Endometrial microvascular endothelial cells (primary cell): Measurements from ENCODE around the gene MARCHF2. TPM values are rescaled to one million over a fixed set of nuclear protein-coding genes. Genes with fewer than 3 reads are reported as not detected.
"Not testable (repeated sequence)": the region's sequence is repeated elsewhere in the genome, so short reads cannot be mapped to it uniquely, and the experiment has no call there.

Experiments used
- in situ Hi-C: cut with HindIII; loops from 2 replicates; pipeline ENCODE4 v1.10.0; 2017; ENCODE audit warnings: low sequenced_read_pairs, low pct_unique_long_range_greater_than_20kb; ENCODE audit errors: inconsistent ontology term
- total RNA-seq: library from RNA; depleted of rRNA; stranded (reverse); fragments of >200 nt; gene quantifications from one replicate; pipeline ENCODE4 v1.2.3, GENCODE V29; 2015; ENCODE audit errors: inconsistent ontology term

The MARCHF2 gene
- total RNA-seq, 1 donor from 2014 or later, result 150 TPM

GRCh38 chr19:8386419-8386818 lies 26.7 kb upstream of the MARCHF2 start:
- in situ Hi-C loops, result not testable (repeated sequence)

- in situ Hi-C loops, result no loop called here
Observed at GRCh38 chr19:8386990-8387389, 26.1 kb upstream of the MARCHF2 start.

- in situ Hi-C loops, result no loop called here
Observed at GRCh38 chr19:8387688-8388611, 25.2 kb upstream of the MARCHF2 start.

GRCh38 chr19:8388612-8388958 lies 24.5 kb upstream of the MARCHF2 start:
- in situ Hi-C loops, result no loop called here

GRCh38 chr19:8389891-8390616 lies 23.1 kb upstream of the MARCHF2 start, which contains the start of gene RAB11B:
Gene RAB11B (plus strand): TSS chr19:8390360. CDS start chr19:8390417, 57 bp downstream.
- in situ Hi-C loops, result no loop called here

GRCh38 chr19:8390617-8390981 lies 22.5 kb upstream of the MARCHF2 start:
- in situ Hi-C loops, result no loop called here

GRCh38 chr19:8391198-8392016 lies 21.7 kb upstream of the MARCHF2 start:
- in situ Hi-C loops, result no loop called here

- in situ Hi-C loops, result no loop called here
Observed at GRCh38 chr19:8392017-8392591, 21.0 kb upstream of the MARCHF2 start.

- in situ Hi-C loops, result no loop called here
Observed at GRCh38 chr19:8393192-8393870, 19.8 kb upstream of the MARCHF2 start.

GRCh38 chr19:8393871-8394250 lies 19.2 kb upstream of the MARCHF2 start:
- in situ Hi-C loops, result no loop called here

- in situ Hi-C loops, result no loop called here
Observed at GRCh38 chr19:8395621-8396082, 17.5 kb upstream of the MARCHF2 start.

- in situ Hi-C loops, result no loop called here
Observed at GRCh38 chr19:8396185-8396562, 16.9 kb upstream of the MARCHF2 start.

GRCh38 chr19:8396563-8397203 lies 16.4 kb upstream of the MARCHF2 start:
- in situ Hi-C loops, result no loop called here

- in situ Hi-C loops, result no loop called here
Observed at GRCh38 chr19:8397271-8397670, 15.8 kb upstream of the MARCHF2 start.

- in situ Hi-C loops, result no loop called here
Observed at GRCh38 chr19:8397746-8398310, 15.3 kb upstream of the MARCHF2 start.

- in situ Hi-C loops, result no loop called here
Observed at GRCh38 chr19:8398311-8398771, 14.8 kb upstream of the MARCHF2 start.

- in situ Hi-C loops, result no loop called here
Observed at GRCh38 chr19:8399681-8400188, 13.4 kb upstream of the MARCHF2 start.
